ENCODE data around the gene SYN1.

Gene SYN1

DNA sequence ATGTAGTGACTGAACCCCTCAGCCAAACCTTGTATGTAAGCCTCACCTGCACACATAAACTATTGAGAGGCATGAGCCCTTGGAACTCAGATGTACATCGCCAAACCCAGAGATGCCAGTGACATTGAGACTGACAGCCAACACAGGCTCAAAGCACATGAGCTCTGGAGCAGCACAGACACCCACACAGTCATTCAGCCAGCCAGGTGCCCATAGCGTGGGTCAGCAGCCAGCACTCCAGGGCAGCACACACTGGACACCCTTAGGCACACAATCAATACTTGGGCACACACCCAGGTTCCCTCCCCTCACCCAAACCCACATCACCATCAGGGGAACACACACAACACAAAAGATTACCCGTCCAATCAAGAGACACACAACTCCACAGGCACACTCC, 41.8 kb downstream of the SYN1 start:
- Histone ChIP-seq H3K27me3 (ENCODE audit: insufficient read depth, low read depth) (no peaks in the 10 kb centered on the region), H3K36me3 (ENCODE audit: insufficient read depth) (no peaks in the 10 kb centered on the region), H3K9ac (no peak overlapping the region), H3K79me2 (ENCODE audit: insufficient read depth, low read depth) (no peaks in the 10 kb centered on the region), H2AFZ (ENCODE audit: low read depth) (no peak overlapping the region), H3K4me3 (IDR thresholded peaks at IDR 0.05; ENCODE audit: insufficient read depth, low read depth, low read length) (no peak overlapping the region), H4K20me1 (ENCODE audit: insufficient read depth) (no peaks in the 10 kb centered on the region), H3K4me1 (ENCODE audit: low read depth, poor library complexity, severe bottlenecking) (no peaks in the 10 kb centered on the region), H3K4me2 (no peak overlapping the region), H3K27ac (no peak overlapping the region)
- TF ChIP-seq, protein P1, sequence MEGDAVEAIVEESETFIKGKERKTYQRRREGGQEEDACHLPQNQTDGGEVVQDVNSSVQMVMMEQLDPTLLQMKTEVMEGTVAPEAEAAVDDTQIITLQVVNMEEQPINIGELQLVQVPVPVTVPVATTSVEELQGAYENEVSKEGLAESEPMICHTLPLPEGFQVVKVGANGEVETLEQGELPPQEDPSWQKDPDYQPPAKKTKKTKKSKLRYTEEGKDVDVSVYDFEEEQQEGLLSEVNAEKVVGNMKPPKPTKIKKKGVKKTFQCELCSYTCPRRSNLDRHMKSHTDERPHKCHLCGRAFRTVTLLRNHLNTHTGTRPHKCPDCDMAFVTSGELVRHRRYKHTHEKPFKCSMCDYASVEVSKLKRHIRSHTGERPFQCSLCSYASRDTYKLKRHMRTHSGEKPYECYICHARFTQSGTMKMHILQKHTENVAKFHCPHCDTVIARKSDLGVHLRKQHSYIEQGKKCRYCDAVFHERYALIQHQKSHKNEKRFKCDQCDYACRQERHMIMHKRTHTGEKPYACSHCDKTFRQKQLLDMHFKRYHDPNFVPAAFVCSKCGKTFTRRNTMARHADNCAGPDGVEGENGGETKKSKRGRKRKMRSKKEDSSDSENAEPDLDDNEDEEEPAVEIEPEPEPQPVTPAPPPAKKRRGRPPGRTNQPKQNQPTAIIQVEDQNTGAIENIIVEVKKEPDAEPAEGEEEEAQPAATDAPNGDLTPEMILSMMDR (conservative IDR thresholded peaks at IDR 0.05; ENCODE audit: low read depth, low read length): no peak

DNA sequence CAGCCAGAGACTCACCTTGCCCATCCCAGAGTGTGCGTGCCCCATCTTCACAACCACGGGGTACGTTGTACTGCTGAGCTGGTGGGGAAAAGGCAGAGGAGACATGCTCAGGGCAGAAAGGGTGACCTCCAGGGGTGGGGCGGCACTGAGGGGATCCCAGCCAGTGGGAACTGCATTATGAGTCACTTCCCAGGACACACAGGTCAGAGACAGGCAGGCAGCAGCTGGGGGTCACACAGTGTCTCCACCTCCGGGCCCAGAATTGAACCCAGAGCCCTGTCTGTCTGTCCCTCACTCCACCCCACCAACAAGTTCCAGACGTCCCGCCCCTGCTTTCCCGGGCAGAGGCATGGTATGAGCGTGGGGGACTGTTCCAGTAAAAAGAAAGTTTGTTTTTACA, 42.2 kb downstream of the SYN1 start:
- H4K20me1 ChIP-seq (ENCODE audit: insufficient read depth): no peaks in the 10 kb centered on the region
- no peak overlapping the region for H3K27ac ChIP-seq
- no peaks in the 10 kb centered on the region for H3K36me3 ChIP-seq (ENCODE audit: insufficient read depth)
- H3K27me3 ChIP-seq (ENCODE audit: insufficient read depth, low read depth): no peaks in the 10 kb centered on the region
- H2AFZ ChIP-seq (ENCODE audit: low read depth): no peak overlapping the region
- TF ChIP-seq, protein P1 (conservative IDR thresholded peaks at IDR 0.05; ENCODE audit: low read depth, low read length): no peak
- no peaks in the 10 kb centered on the region for H3K4me1 ChIP-seq (ENCODE audit: low read depth, poor library complexity, severe bottlenecking)
- H3K79me2 ChIP-seq (ENCODE audit: insufficient read depth, low read depth): no peaks in the 10 kb centered on the region
- H3K4me2 ChIP-seq: no peak overlapping the region
- H3K9ac ChIP-seq: no peak overlapping the region
- H3K4me3 ChIP-seq (IDR thresholded peaks at IDR 0.05; ENCODE audit: insufficient read depth, low read depth, low read length): no peak overlapping the region

DNA sequence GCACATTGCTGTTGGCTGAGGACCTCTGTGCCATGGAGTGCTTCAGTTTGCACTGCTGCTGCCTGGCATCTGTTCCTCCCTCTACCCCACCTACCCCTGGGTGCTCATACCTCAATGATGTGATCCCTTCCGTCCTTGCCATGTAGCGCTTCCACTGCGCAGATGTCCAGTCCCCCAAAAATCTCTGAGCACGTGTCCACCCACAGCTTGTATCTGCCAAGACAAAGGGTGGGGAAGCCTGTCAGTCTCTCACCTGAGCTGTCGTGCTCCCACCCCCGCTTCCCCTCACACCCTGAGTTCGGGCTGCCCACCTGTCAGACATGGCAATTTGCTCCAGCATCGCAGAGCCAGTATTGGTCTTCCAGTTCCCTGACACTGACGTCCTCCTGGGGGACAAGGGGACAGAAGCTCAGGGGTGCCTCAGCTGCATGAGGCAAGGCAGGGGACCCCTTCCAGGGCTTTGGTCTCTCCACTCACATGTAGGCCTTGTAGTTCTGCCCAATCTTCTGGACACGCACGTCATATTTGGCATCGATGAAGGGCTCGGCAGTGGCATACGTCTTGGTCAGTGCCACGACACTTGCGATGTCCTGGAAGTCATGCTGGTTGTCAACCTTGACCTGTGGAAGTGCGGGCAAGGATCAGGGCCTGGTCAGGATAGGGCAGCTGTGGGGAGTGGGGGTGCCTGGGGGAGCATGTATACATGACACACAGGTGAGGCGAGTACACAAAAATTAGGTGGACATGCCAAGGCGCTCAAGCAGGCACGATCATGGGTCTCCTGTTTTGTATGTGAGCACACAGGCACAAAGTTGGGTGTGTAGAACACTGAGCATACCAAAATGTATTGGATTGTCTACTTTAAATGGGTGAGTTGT, 43.4 kb downstream of the SYN1 start:
- Histone ChIP-seq H3K4me3 (IDR thresholded peaks at IDR 0.05; ENCODE audit: insufficient read depth, low read depth, low read length) (no peak overlapping the region), H4K20me1 (ENCODE audit: insufficient read depth) (no peaks in the 10 kb centered on the region), H3K9ac (no peak overlapping the region), H3K27me3 (ENCODE audit: insufficient read depth, low read depth) (no peaks in the 10 kb centered on the region), H3K4me1 (ENCODE audit: low read depth, poor library complexity, severe bottlenecking) (no peaks in the 10 kb centered on the region), H2AFZ (ENCODE audit: low read depth) (no peak overlapping the region), H3K4me2 (no peak overlapping the region), H3K27ac (no peak overlapping the region), H3K79me2 (ENCODE audit: insufficient read depth, low read depth) (no peaks in the 10 kb centered on the region), H3K36me3 (ENCODE audit: insufficient read depth) (no peaks in the 10 kb centered on the region)
- TF ChIP-seq, protein P1 (conservative IDR thresholded peaks at IDR 0.05; ENCODE audit: low read depth, low read length): no peak

DNA sequence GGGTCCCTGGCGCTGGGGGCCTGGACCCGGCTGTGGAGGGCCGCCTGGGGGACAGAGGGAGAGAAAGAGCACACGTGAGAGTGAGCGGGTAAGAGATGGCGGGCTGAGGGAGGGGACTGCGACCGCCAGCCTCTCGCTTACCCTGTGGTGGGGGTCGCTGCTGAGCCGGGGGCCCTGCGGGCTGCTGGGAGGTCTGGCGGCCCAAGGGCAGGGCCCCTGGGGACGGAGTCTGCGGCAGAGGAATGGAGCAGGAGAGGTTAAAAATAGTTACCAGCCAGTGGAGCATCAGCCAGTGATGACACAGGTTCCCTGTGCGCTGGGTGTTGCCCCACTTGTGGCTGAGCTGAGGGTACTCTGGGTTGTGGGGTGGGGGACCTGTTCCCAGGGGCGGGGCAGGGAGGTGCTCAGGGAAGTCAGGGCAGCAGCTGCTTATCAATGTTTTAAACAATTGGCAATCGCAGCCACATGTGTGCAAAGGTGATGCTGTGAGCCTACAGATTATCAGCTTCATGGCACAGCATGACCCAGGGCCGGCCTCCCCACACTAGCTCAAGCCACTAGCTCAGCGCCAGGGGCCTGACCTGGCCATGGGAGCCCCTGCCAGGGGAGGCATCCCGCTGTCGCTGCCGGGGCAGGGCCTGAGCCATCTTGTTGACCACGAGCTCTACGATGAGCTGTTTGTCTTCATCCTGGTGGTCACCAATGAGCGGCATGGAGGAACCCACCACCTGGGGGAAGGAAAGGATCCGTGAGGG, 44.9 kb downstream of the SYN1 start:
- Histone ChIP-seq H3K79me2 (ENCODE audit: insufficient read depth, low read depth) (no peaks in the 10 kb centered on the region), H3K9ac (no peak overlapping the region), H2AFZ (ENCODE audit: low read depth) (no peak overlapping the region), H3K4me3 (IDR thresholded peaks at IDR 0.05; ENCODE audit: insufficient read depth, low read depth, low read length) (no peak overlapping the region), H4K20me1 (ENCODE audit: insufficient read depth) (no peaks in the 10 kb centered on the region), H3K36me3 (ENCODE audit: insufficient read depth) (no peaks in the 10 kb centered on the region), H3K27ac (no peak overlapping the region), H3K4me1 (ENCODE audit: low read depth, poor library complexity, severe bottlenecking) (no peaks in the 10 kb centered on the region), H3K4me2 (no peak overlapping the region), H3K27me3 (ENCODE audit: insufficient read depth, low read depth) (no peaks in the 10 kb centered on the region)
- TF ChIP-seq, protein P1 (conservative IDR thresholded peaks at IDR 0.05; ENCODE audit: low read depth, low read length): no peak

Measured in KMS-11 (cell line).